ENCODE data around the gene NELL1. TPM values are rescaled to one million over a fixed set of nuclear protein-coding genes. Genes with fewer than 3 reads are reported as not detected.

NELL1 gene
- total and polyA plus RNA-seq, 2 experiments from 2014 or later: 1.6 TPM; not detected in 1

DNA sequence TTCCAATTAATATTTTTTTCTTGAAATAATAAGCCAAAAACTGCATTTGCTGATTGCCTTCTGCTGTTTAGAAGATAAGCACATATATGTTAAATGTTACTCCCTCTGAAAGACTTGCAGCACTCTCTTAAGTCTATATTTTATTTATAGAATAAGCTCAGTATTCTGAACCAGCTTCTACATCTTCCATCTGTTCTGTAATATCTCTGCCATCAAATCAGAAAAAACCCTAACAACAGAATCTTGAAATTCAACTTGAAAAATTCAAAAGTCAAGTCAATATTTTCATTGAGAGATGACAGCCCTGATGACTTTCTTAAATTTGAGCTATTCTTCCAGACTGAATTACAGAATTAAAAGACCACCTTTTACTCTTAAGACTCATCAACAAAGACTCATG is 247.9 kb downstream of the NELL1 start:
- Mint-ChIP-seq H3K27me3 (ENCODE audit: insufficient read depth, low read depth, poor library complexity) (no peaks in the 10 kb centered on the region), H3K36me3 (ENCODE audit: low read depth) (no peaks in the 10 kb centered on the region), H3K27ac (no peak overlapping the region), H3K4me1 (peaks cover 36% of the 10 kb centered on the region), H3K9me3 (no peaks in the 10 kb centered on the region), H3K4me3 (no peak overlapping the region)
- Histone ChIP-seq H3K27me3 (ENCODE audit: insufficient read depth) (no peaks in the 10 kb centered on the region), H3K27ac (ENCODE audit: low read depth) (no peak overlapping the region), H3F3A (replicated peaks; ENCODE audit: low read depth) (no peaks in the 10 kb centered on the region), H3K79me2 (replicated peaks; ENCODE audit: insufficient read depth) (no peaks in the 10 kb centered on the region), H3K36me3 (ENCODE audit: insufficient read depth) (no peaks in the 10 kb centered on the region), H3K4me1 (ENCODE audit: insufficient read depth) (peaks cover 41% of the 10 kb centered on the region), H2AFZ (no peak overlapping the region), H3K9me2 (ENCODE audit: insufficient read depth) (no peaks in the 10 kb centered on the region), H4K20me1 (replicated peaks; ENCODE audit: insufficient read depth) (no peaks in the 10 kb centered on the region), H3K4me2 (no peak overlapping the region), H3K4me3 (no peak overlapping the region)
- DNase-seq (ENCODE audit: low spot score): no peak
- no peak for ATAC-seq
- TF ChIP-seq CREB1 (CRISPR knock-in tag; IDR thresholded peaks at IDR 0.05; ENCODE audit: low read depth) (no peak), POLR2AphosphoS5 (IDR thresholded peaks at IDR 0.05; ENCODE audit: low read depth) (no peak), EZH2 (IDR thresholded peaks at IDR 0.05; ENCODE audit: low read depth, unreplicated experiment) (no peak), ZNF114 (CRISPR knock-in tag; IDR thresholded peaks at IDR 0.05) (no peak), JUNB (IDR thresholded peaks at IDR 0.05; ENCODE audit: unreplicated experiment) (no peak), ZNF331 (CRISPR knock-in tag; IDR thresholded peaks at IDR 0.05; ENCODE audit: low read depth) (no peak), STAT1 (IDR thresholded peaks at IDR 0.05; ENCODE audit: unreplicated experiment) (no peak), NANOG (IDR thresholded peaks at IDR 0.05; ENCODE audit: borderline replicate concordance) (no peak), CTCF (conservative IDR thresholded peaks at IDR 0.05; ENCODE audit: low read depth in 2 of 2) (no peak), EZH2phosphoT487 (IDR thresholded peaks at IDR 0.05; ENCODE audit: unreplicated experiment) (no peak)
- TF ChIP-seq, protein P1, sequence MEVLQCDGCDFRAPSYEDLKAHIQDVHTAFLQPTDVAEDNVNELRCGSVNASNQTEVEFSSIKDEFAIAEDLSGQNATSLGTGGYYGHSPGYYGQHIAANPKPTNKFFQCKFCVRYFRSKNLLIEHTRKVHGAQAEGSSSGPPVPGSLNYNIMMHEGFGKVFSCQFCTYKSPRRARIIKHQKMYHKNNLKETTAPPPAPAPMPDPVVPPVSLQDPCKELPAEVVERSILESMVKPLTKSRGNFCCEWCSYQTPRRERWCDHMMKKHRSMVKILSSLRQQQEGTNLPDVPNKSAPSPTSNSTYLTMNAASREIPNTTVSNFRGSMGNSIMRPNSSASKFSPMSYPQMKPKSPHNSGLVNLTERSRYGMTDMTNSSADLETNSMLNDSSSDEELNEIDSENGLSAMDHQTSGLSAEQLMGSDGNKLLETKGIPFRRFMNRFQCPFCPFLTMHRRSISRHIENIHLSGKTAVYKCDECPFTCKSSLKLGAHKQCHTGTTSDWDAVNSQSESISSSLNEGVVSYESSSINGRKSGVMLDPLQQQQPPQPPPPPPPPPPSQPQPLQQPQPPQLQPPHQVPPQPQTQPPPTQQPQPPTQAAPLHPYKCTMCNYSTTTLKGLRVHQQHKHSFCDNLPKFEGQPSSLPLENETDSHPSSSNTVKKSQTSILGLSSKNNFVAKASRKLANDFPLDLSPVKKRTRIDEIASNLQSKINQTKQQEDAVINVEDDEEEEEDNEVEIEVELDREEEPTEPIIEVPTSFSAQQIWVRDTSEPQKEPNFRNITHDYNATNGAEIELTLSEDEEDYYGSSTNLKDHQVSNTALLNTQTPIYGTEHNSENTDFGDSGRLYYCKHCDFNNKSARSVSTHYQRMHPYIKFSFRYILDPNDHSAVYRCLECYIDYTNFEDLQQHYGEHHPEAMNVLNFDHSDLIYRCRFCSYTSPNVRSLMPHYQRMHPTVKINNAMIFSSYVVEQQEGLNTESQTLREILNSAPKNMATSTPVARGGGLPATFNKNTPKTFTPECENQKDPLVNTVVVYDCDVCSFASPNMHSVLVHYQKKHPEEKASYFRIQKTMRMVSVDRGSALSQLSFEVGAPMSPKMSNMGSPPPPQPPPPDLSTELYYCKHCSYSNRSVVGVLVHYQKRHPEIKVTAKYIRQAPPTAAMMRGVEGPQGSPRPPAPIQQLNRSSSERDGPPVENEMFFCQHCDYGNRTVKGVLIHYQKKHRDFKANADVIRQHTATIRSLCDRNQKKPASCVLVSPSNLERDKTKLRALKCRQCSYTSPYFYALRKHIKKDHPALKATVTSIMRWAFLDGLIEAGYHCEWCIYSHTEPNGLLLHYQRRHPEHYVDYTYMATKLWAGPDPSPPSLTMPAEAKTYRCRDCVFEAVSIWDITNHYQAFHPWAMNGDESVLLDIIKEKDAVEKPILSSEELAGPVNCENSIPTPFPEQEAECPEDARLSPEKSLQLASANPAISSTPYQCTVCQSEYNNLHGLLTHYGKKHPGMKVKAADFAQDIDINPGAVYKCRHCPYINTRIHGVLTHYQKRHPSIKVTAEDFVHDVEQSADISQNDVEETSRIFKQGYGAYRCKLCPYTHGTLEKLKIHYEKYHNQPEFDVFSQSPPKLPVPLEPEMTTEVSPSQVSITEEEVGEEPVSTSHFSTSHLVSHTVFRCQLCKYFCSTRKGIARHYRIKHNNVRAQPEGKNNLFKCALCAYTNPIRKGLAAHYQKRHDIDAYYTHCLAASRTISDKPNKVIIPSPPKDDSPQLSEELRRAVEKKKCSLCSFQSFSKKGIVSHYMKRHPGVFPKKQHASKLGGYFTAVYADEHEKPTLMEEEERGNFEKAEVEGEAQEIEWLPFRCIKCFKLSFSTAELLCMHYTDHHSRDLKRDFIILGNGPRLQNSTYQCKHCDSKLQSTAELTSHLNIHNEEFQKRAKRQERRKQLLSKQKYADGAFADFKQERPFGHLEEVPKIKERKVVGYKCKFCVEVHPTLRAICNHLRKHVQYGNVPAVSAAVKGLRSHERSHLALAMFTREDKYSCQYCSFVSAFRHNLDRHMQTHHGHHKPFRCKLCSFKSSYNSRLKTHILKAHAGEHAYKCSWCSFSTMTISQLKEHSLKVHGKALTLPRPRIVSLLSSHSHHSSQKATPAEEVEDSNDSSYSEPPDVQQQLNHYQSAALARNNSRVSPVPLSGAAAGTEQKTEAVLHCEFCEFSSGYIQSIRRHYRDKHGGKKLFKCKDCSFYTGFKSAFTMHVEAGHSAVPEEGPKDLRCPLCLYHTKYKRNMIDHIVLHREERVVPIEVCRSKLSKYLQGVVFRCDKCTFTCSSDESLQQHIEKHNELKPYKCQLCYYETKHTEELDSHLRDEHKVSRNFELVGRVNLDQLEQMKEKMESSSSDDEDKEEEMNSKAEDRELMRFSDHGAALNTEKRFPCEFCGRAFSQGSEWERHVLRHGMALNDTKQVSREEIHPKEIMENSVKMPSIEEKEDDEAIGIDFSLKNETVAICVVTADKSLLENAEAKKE (CRISPR knock-in tag; IDR thresholded peaks at IDR 0.05): no peak
- TF ChIP-seq, protein P2, sequence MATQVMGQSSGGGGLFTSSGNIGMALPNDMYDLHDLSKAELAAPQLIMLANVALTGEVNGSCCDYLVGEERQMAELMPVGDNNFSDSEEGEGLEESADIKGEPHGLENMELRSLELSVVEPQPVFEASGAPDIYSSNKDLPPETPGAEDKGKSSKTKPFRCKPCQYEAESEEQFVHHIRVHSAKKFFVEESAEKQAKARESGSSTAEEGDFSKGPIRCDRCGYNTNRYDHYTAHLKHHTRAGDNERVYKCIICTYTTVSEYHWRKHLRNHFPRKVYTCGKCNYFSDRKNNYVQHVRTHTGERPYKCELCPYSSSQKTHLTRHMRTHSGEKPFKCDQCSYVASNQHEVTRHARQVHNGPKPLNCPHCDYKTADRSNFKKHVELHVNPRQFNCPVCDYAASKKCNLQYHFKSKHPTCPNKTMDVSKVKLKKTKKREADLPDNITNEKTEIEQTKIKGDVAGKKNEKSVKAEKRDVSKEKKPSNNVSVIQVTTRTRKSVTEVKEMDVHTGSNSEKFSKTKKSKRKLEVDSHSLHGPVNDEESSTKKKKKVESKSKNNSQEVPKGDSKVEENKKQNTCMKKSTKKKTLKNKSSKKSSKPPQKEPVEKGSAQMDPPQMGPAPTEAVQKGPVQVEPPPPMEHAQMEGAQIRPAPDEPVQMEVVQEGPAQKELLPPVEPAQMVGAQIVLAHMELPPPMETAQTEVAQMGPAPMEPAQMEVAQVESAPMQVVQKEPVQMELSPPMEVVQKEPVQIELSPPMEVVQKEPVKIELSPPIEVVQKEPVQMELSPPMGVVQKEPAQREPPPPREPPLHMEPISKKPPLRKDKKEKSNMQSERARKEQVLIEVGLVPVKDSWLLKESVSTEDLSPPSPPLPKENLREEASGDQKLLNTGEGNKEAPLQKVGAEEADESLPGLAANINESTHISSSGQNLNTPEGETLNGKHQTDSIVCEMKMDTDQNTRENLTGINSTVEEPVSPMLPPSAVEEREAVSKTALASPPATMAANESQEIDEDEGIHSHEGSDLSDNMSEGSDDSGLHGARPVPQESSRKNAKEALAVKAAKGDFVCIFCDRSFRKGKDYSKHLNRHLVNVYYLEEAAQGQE (IDR thresholded peaks at IDR 0.05; ENCODE audit: unreplicated experiment): no peak
- TF ChIP-seq, protein P3, sequence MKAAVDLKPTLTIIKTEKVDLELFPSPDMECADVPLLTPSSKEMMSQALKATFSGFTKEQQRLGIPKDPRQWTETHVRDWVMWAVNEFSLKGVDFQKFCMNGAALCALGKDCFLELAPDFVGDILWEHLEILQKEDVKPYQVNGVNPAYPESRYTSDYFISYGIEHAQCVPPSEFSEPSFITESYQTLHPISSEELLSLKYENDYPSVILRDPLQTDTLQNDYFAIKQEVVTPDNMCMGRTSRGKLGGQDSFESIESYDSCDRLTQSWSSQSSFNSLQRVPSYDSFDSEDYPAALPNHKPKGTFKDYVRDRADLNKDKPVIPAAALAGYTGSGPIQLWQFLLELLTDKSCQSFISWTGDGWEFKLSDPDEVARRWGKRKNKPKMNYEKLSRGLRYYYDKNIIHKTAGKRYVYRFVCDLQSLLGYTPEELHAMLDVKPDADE (IDR thresholded peaks at IDR 0.05): no peak

Data from GM23338 (cell line).